ENCODE measurements around the gene CPT1A.

- TF ChIP-seq POLR2AphosphoS5 (IDR thresholded peaks at IDR 0.05; ENCODE audit: low read depth, low read length) (no peak), POLR2A (IDR thresholded peaks at IDR 0.05; ENCODE audit: low read depth, low read length) (no peak), TAF1 (IDR thresholded peaks at IDR 0.05; ENCODE audit: borderline replicate concordance, low read depth, low read length) (no peak)
Measured at GRCh38 chr11:68753300-68753699, 88.4 kb downstream of the CPT1A start.
